DND-41 (cell line): ENCODE data around the gene STRN4.
"Not testable (repeated sequence)": the region's sequence is repeated elsewhere in the genome, so short reads cannot be mapped to it uniquely, and the experiment has no call there.

Experiments
- CTCF ChIP-seq: IDR thresholded peaks from 2 replicates; pipeline ENCODE4 v1.5.1; 2012; ENCODE audit warnings: borderline replicate concordance, low read length, moderate library complexity, mild to moderate bottlenecking; ENCODE audit not compliant: poor library complexity, severe bottlenecking; ENCODE audit errors: extremely low read depth
- EZH2 ChIP-seq: IDR thresholded peaks from 3 replicates; pipeline ENCODE4 v1.6.1; 2012; ENCODE audit warnings: borderline replicate concordance, low read depth, mild to moderate bottlenecking, moderate library complexity, low read length, inconsistent platforms; ENCODE audit not compliant: severe bottlenecking

DNA sequence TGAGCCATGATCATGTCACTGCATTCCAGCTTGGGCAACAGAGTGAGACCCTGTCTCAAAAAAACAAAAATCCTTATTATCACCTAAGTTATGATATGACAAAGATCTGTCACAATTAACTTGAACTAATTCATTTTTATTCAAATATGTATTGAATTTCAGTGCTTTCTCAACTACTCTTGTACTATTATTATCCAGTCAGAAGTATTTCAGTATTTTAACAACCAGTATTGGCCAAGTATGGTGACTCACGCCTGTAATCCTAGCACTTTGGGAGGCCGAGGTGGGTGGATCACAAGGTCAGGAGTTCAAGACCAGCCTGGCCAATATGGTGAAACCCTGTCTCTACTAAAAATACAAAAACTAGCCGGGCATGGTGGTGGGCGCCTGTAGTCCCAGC lies 14.6 kb upstream of the STRN4 start:
- TF ChIP-seq CTCF, EZH2: not testable (repeated sequence)
